Adrenal gland (tissue), 12 donors: ENCODE measurements around the gene NCR2. TPM values are rescaled to one million over a fixed set of nuclear protein-coding genes. Genes with fewer than 3 reads are reported as not detected.

Source experiments
- DNase-seq, 7 donors: peaks; one replicate each; pipeline ENCODE4 v3.0.0-alpha.2; 2019 to 2020
- H3K27ac ChIP-seq, 5 donors: fragments of 200-600 bp; sonication (generic) in 4 of 5; 1 replicate in 3 of 5; 2 replicates in 2 of 5; pipeline versions ENCODE4 v1.5.1 to v1.8.0; 2016 to 2020; ENCODE audit warnings: mild to moderate bottlenecking in 1 of 5
- H3K27me3 ChIP-seq: fragments of 200-600 bp; 2 replicates; pipeline ENCODE4 v1.8.0; 2021
- H3K36me3 ChIP-seq, 2 donors: fragments of 200-600 bp; replicated peaks in 1 of 2; 1 replicate in 1 of 2; 2 replicates in 1 of 2; pipeline versions ENCODE4 v1.5.1 to v1.8.0; 2018 to 2022
- H3K4me1 ChIP-seq, 2 donors: fragments of 200-600 bp; replicated peaks in 1 of 2; 1 replicate in 1 of 2; 2 replicates in 1 of 2; pipeline versions ENCODE4 v1.5.1 to v1.8.0; 2018 to 2021
- H3K4me3 ChIP-seq, 4 donors: fragments of 200-600 bp; sonication (generic) in 3 of 4; one replicate each; pipeline ENCODE4 v1.5.1; 2016 to 2018
- H3K9me3 ChIP-seq, 3 donors: fragments of 200-600 bp; sonication (generic) in 1 of 3; replicated peaks in 1 of 3; 1 replicate in 2 of 3; 2 replicates in 1 of 3; pipeline versions ENCODE4 v1.5.1 to v1.8.0; 2016 to 2021
- CTCF ChIP-seq, 6 experiments: fragments of 450-650 bp in 4 of 6; fragments of 200-600 bp in 2 of 6; sonication (generic) in 1 of 6; IDR thresholded peaks; 1 replicate in 5 of 6; 2 replicates in 1 of 6; pipeline versions ENCODE4 v1.5.1 to v1.8.0; 2016 to 2021; ENCODE audit warnings: antibody characterized with exemption in 6 of 6, mild to moderate bottlenecking in 2 of 6, moderate library complexity in 1 of 6
- POLR2A ChIP-seq, 2 donors: fragments of 450-650 bp; IDR thresholded peaks; one replicate each; pipeline ENCODE4 v1.6.1; 2017; ENCODE audit warnings: antibody characterized with exemption in 2 of 2, mild to moderate bottlenecking in 2 of 2, moderate library complexity in 1 of 2
- WGBS, 4 donors: extraction: QIAGEN DNeasy Blood & Tissue Kit in 2 of 4; methylation state at CpG; one replicate each; pipeline versions ENCODE4 v1.1.5 to v1.1.7; 2013 to 2017; 5-methylcytosine and 5-hydroxymethylcytosine counted together
- intact Hi-C, 2 donors: fragments of 100-400 bp; cut with DNase I; formaldehyde crosslinking; loops; one replicate each; pipeline versions ENCODE4 v1.14.1 to v1.15.0; 2022 to 2023
- polyA plus RNA-seq, 3 donors: library from polyadenylated mRNA; stranded (reverse); fragments of 200-250 nt in 2 of 3; fragments of 350-450 nt in 1 of 3; fragmentation: Illumina TruSeq in 1 of 3; extraction: RNeasy Lipid Tissue Mini Kit (QIAGEN cat#74804) in 1 of 3; gene quantifications; one replicate each; pipeline ENCODE4 v1.2.3, GENCODE V29; 2013 to 2014
- small RNA-seq, 2 donors: library from RNA; depleted of rRNA; stranded (forward); fragments of <200 nt; gene quantifications; one replicate each; pipeline ENCODE3, GENCODE V24; 2016
- total RNA-seq, 9 donors: library from RNA; depleted of rRNA in 4 of 9; stranded (reverse); fragments of >200 nt in 4 of 9; fragments of 120-200 nt in 1 of 9; fragmentation: NEBNext Ultra II Directional in 1 of 9; extraction: Animal tissue kit (Norgen Biotek cat#: 25700) in 1 of 9; gene quantifications; one replicate each; pipeline versions ENCODE4 v1.1.0 to v1.2.4, GENCODE V29; 2013 to 2023
- donor health status: healthy with polysubstance abuse.
- donor health status: Bipolar disorder and iron deficiency.
- donor health status: DM: yes; HTN: yes; CAD: no.
- donor health status: DM: no; HTN: no; CAD: no.
- donor health status: DM: no; HTN: no; CAD: no.
- donor health status: DM: yes; HTN: yes; CAD: no.

NCR2 gene
- total and polyA plus RNA-seq, 12 donors: not detected

GRCh38 chr6:41399424-41399823, 64.0 kb downstream of the NCR2 start:
- intact Hi-C loops: no loop called here
- Histone ChIP-seq H3K27me3 (peaks cover 1% of the 10 kb centered on the region), H3K4me3 (no peak overlapping the region), H3K4me1 (no peaks in the 10 kb centered on the region), H3K36me3 (no peaks in the 10 kb centered on the region), H3K9me3 (no peaks in the 10 kb centered on the region), H3K27ac (no peak overlapping the region)
- no peak for DNase-seq
- WGBS, 4 donors: 66 to 76% (median 71%) methylated on average over 5 of the region's 5 CpGs
- TF ChIP-seq CTCF (IDR thresholded peaks at IDR 0.05) (no peak), POLR2A (IDR thresholded peaks at IDR 0.05) (no peak)

Small RNA genes within 50 kb of the gene (small RNA-seq; reads per million reads assigned to genes)
- 0 reads per million in 2 donors for gene RNU6-643P

Other genes starting within 250 kb of the NCR2 start
- 1 to 10 TPM in 3 of 9 donors, under 1 TPM in 4, not detected in 2; 0.28 to 2.5 (median 0.68) TPM for gene TREML1, start 181.3 kb upstream of the NCR2 start, total RNA-seq
- 1 to 10 TPM in 2 of 3 donors, under 1 TPM in 1; 0.42 to 4.7 (median 3.2) TPM for gene TREML1, start 181.3 kb upstream of the NCR2 start, polyA plus RNA-seq
- gene TREM2, start 172.5 kb upstream of the NCR2 start, total RNA-seq: 10 to 100 TPM in 6 of 9 donors, 1 to 10 TPM in 2, under 1 TPM in 1; 0.67 to 42.5 (median 13.8) TPM
- gene TREM2, start 172.5 kb upstream of the NCR2 start, polyA plus RNA-seq: 10 to 100 TPM; 11.7 to 39.1 (median 23.4) TPM
- gene TREML2, start 134.5 kb upstream of the NCR2 start, total RNA-seq: under 1 TPM in 3 of 9 donors, not detected in 6; 0.06 to 0.19 (median 0.18) TPM
- gene TREML2, start 134.5 kb upstream of the NCR2 start, polyA plus RNA-seq: not detected
- under 1 TPM in 1 of 9 donors, not detected in 8; 0.06 TPM for gene TREML4, start 107.3 kb upstream of the NCR2 start, total RNA-seq
- gene TREML4, start 107.3 kb upstream of the NCR2 start, polyA plus RNA-seq: not detected
- gene TREM1, start 48.9 kb upstream of the NCR2 start, total RNA-seq: 1 to 10 TPM in 3 of 9 donors, under 1 TPM in 3, not detected in 3; 0.44 to 3.8 (median 1.0) TPM
- gene TREM1, start 48.9 kb upstream of the NCR2 start, polyA plus RNA-seq: 1 to 10 TPM in 1 of 3 donors, under 1 TPM in 2; 0.37 to 2.0 (median 0.66) TPM
- gene FOXP4, start 210.8 kb downstream of the NCR2 start, total RNA-seq: 10 to 100 TPM in 5 of 9 donors, 1 to 10 TPM in 4; 1.6 to 17.3 (median 12.7) TPM
- 10 to 100 TPM in 2 of 3 donors, 1 to 10 TPM in 1; 3.7 to 18.2 (median 10.0) TPM for gene FOXP4, start 210.8 kb downstream of the NCR2 start, polyA plus RNA-seq